Measurements from ENCODE around the gene RNF43.

DNA sequence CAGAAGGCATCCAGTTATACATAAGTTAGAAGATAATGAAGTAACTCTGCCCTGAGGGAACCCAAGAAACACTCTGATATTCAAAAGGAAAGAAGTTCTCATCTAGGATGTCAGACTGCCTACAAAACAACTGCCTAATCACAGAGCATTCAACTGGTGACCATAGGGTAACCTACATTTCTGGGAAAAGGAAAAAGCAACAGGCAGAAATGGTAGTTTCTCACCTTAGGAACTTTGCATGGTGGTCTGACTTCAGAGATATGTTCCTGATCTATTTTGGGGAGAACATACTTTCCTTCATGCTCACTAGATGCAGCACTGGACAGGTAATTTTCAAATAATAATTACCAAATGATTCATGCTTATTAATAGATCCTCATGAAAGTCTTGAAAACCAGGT, 16.5 kb downstream of the RNF43 start:
- TF ChIP-seq POLR2A (IDR thresholded peaks at IDR 0.05): no peak
- TF ChIP-seq, protein P1, sequence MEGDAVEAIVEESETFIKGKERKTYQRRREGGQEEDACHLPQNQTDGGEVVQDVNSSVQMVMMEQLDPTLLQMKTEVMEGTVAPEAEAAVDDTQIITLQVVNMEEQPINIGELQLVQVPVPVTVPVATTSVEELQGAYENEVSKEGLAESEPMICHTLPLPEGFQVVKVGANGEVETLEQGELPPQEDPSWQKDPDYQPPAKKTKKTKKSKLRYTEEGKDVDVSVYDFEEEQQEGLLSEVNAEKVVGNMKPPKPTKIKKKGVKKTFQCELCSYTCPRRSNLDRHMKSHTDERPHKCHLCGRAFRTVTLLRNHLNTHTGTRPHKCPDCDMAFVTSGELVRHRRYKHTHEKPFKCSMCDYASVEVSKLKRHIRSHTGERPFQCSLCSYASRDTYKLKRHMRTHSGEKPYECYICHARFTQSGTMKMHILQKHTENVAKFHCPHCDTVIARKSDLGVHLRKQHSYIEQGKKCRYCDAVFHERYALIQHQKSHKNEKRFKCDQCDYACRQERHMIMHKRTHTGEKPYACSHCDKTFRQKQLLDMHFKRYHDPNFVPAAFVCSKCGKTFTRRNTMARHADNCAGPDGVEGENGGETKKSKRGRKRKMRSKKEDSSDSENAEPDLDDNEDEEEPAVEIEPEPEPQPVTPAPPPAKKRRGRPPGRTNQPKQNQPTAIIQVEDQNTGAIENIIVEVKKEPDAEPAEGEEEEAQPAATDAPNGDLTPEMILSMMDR (IDR thresholded peaks at IDR 0.05): no peak
